NCI-H1436 treated with DMSO at 0.1 percent for 48 hours (cell line): ENCODE measurements around the gene C22orf39.
A peak's percentile ranks its signal among the peaks of the same experiment; 100 is the strongest.

Experiments
- DNase-seq: peaks from one replicate; lab custom pipeline; 2025; lab: John Stamatoyannopoulos, UW

The C22orf39 gene, protein sequence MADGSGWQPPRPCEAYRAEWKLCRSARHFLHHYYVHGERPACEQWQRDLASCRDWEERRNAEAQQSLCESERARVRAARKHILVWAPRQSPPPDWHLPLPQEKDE

DNA sequence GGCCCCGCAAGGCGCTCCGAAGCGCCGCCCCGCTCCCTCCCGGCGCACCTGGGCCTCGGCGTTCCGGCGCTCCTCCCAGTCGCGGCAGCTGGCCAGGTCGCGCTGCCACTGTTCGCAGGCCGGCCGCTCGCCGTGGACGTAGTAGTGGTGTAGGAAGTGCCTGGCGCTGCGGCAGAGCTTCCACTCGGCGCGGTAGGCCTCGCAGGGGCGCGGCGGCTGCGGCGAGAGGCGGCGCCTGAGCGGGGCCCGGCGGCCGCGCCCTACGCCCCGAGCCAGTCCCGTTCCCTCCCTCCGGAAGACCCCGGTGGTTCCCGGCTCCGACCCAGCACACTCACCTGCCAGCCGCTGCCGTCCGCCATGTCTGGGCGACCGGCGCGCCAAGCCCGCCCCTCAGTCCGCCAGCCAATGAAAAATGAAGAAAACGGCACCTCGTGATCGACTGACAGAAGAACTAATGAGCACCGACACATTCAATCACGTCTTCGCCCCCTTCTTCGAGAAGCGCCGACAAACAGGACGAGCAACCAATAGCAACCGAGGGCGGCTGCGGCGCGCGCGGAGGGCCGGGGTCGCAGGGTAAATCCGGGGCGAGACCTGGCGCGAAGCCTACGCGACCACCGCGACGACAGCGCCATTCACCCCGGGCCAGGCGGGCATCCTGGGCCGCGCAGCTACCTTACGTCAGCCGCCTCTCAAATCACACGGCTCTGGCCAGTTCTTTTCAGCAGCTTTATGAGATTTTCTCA, at the start of gene C22orf39:
TSS of gene C22orf39 (minus strand) at position 382 of the 746 bp plus-strand sequence. CDS start at position 359, 23 bp downstream.
- peak; percentile 85 for DNase-seq

DNA sequence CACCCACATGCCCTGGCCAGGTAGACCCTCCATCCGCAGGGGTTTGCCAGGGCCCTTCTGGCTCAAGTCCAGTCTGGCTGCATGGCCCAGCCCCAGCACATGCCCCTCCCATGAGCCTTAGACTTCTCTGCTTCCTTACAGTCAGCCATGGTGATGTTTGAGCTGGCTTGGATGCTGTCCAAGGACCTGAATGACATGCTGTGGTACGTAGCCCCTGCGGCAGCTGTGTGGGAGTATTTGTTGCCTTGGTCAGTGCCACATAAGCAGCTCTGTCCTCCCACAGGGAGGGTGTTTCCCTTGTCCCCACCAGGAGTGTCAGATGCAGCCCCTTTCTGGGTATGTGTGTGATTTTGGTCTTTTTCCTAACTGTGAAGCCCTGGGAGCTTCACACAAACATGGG, 49.7 kb upstream of the C22orf39 start:
- DNase-seq = no peak

DNA sequence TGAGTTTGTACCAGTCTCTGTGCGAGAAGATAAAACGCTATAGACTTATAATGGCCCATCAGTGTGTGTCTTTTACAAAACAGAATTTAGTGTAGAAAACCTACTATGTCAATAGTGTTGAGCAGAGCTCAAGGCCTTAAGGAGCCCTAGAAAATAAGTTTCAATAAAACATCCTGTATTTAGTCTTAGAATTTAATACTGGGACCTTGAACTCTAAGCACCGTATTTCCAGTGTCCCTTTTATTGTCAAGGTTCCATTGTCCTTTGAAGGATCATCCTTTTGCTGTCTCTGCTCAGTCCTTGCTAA, 48.8 kb upstream of the C22orf39 start:
- DNase-seq = no peak

DNA sequence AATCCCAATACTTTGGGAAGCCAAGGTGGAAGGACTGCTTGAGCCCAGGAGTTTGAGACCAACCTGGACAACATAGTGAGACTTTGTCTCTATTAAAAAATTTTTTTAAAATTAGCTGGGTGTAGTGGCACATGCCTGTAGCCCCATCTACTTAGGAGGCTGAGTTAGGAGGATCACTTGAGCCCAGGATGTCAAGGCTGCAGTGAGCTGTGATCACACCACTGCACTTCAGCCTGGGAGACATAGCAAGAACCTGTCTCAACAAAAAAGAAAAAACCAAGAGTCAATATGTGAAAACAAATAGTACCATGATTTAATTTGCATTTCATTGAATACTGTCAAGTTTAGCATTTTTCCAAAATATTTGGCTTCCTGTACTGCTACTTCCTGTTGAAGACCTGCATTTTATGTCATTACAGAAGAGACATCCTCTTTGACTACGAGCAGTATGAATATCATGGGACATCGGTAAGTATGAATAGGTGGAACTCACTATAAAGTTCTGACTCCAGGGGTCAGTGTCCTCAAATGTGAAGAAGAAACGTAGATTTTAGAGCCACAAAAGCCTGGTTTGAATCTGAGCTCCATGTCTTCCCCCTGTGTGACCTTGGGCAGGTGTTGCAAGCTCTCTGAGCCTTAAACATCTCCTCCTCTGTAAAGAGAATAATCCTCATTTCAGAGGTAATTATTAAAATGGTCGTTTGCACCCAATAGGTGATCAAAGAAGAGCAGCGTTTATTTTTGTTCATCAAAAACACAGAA, 48.2 kb upstream of the C22orf39 start:
- DNase-seq = no peak

DNA sequence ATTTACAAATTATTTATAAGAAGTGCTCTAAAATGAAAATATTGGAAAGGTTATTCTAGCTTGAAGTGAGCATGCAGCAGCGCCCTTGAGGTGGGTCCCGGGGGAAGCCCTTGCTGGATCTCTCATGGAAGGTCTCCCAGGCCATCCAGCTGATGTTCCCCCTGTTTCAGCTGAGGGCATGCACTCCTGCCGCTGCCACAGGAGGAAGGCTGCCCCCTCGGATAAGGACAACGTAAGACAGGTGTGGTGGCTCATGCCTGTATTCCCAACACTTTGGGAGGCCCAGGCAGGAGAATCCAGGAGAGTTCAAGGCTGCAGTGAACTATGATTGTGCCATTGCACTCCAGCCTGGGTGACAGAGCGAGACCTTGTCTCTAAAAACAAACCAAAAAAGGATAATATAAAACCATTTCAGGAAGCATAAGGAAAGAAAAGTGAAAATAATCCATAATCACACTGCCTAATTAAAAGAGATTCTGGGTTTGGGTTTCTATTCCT, 47.2 kb upstream of the C22orf39 start:
- no peak for DNase-seq

DNA sequence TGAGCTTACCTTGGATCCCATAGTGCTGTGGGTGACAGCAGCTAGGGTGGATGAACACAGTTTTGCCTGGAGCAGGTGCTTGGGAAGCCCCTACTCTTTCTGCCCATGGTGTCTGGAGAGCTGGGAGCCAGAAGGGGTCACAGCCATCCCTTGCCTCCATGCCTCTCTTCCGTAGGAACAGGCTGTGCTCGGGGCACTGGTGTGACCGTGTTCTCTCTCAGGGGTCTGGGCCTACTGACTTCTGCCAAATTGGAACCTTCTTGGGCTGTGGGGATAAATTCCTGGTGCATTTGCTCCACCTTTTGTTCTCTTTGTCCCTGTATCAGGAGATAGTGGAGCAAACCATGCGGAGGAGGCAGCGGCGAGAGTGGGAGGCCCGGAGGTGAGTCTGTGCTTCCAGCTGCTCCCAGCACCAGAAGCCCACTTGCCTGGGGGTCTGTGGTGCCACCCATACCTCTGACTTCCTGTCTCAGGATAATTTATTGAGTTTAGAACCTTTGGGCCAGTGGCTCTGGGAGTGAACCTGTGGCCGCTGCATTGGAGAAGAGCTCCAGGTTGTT, 46.6 kb upstream of the C22orf39 start:
- no peak for DNase-seq

DNA sequence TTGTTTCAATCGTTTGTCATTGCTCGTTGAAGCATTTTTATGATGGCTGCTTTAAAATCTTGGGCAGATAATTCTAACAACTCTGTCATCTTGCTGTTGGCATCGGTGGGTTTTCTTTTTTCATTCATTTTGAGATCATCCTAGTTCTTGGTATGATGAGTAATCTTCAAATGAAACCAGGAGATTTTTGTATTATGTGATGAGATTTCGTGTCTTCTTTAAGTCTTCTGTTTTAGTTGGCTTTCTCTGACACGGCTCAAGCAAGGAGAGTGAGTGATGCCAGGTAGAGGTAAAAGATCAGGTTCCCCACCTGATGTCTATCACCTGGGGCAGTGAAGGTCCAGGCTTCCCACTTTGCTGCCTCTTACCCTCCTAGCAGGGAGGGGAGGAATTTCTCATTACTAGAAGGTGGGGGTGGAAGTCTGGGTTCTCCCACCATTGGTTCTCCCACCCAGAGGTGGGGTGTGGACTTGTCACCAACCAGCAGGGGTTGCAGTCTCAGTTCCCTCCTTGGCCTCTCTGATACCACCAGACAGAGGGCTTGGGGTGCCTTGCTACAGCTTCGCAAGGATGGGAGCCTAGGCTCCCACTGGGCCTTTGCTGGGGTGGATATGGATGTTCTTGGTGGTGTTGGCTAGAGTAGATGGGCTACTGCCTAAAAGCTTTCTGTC, 45.1 kb upstream of the C22orf39 start:
- no peak for DNase-seq

DNA sequence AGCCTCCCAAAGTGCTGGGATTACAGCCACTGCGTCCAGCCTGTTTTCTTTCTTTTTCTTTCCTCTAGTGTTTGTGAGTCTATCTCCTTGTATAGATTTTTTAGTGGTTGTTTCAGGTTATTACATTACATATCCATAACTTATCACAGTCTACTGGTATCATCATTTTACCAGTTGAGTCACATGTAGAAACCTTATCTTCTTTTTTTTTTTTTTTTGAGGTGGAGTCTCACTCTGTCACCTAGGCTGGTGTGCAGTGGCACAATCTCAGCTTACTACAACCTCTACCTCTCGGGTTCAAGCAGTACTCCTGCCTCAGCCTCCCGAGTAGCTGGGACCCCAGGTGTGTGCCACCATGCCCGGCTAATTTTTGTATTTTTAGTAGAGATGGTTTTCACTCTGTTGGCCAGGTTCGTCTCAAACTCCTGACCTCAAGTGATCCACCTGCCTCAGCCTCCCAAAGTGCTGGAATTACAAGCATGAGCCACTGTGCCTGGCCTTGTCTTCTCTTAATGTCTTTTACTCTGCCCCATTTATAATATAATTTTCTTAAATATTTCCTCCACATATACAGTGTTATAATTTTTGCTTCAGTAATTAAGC, 43.2 kb upstream of the C22orf39 start:
- DNase-seq = no peak

DNA sequence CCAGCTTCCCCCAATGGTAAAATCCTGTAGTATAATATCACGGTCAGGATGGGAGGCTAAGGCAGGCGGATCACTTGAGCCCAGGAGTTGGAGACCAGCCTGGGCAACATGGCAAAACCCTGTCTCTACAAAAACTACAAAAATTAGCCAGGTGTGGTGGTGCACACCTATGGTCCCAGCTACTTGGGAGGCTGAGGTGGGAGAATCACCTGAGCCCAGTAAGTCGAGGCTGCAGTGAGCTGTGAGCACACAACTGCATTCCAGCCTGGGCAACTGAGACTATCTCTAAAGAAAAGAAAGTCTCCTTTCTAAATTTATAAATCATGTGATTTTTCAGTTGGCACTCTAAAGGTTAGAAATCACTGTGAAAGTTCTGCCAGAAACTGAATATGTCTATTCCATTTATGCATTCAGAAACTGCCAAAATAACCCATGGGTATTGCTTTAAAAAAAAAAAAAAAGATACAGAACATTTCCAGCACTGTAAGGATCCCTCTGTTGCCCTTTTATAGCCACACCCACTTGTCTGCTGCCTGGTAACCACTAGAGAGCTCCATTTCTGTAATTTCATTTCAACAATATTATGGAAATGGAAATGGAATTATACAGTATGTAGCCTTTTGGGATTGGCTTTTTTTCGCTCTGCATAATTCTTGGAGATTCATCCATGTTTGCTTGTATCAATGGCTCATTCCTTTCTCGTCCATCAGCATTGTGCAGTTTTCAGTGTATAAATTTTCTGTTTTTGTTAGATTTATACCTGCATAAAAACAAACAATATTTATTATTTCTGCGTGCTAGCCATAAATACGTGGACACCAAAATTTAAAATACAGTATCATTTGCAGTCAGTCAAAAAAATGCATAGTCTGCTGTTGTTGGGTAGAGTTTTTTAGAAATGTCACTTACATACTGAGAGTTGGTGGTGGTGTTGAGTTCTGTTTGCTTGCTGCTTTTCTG, 41.7 kb upstream of the C22orf39 start:
- no peak for DNase-seq

DNA sequence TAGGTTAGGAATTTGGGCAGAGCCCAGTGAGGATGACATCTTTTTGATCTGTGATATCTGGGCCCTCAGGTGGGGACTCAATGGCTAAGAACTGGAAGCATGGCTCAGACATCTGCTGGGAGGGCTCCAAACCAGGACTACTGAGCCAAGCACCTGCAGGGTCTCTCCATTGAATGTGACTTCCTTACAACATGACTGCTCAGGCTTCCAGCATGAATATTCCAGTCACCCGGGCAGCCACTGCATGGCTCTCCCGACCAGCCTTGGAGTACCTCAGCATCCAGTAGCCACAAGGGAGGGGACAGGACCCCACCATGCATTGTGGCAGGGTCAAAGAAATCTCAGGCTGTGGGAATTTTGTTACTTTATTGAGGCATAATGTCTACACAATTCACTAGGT, 40.8 kb upstream of the C22orf39 start:
- DNase-seq = no peak

DNA sequence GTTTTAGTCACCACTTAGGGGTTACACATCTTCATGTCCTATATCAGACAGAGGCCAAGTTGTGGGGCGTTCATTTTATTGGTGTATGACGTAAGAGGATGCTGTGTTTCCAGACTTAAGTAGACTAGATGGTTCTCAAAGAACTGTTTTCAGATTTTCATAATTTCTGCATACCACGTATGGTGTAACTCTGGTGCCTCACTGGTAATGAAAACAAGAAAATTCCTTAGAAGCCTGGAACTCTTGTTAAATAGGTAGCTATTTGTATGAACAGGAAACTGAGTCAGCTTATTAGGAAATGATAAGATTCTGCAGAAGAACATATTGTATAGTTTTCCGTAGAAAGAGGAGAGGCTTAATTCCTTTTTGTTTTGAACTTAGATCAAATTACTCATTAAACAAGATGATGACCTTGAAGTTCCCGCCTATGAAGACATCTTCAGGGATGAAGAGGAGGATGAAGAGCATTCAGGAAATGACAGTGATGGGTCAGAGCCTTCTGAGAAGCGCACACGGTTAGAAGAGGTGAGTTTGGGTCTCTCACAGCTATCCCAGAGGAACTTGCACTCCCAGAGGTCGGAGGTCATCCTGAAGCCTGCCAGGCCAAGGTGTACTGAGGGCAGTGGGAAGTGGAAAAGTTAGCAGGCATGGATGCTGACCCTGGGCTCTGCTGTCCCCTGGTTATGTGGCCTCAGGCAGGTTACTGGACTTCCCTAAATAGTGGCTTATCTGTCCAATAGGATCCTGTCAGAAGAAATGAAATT, 36.2 kb upstream of the C22orf39 start:
- DNase-seq = no peak

DNA sequence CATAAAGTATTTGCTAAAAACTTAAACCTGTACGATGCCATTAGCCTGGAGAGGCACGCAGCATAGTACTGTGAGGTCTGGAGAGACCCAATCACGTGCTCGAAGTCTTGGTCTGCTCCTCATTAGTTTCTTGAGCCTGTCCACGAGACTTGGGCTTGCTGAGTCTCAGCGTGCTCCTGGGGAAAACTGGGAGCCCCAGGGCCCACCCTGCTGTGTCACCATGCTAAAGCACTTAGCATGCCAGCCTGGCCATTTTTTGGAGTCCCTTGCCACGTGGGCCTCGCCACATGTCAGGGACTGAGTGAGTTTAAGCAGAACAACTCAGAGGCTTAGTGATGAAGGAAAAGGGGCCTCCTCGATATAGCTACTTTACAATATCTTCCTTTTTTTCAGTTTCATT, 34.8 kb upstream of the C22orf39 start:
- DNase-seq = no peak

DNA sequence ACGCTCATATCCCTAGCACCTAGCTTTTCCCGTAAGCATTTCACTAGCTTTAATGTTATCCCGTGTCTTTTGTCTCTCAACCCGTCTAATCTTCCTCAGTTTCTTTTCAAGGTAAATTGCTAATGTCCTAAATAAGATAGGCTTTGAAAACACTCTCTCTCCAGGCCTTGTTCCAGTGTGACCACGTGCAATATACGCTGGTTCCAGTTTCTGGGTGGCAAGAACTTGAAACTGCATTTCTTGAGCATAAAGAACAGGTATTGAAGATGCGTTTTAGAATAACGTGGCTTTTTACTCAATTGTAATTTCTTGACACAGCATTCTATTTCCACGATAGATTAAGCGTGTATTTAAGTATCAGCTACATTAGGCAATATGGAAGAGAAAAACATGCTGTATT, 33.3 kb upstream of the C22orf39 start:
- DNase-seq = no peak

DNA sequence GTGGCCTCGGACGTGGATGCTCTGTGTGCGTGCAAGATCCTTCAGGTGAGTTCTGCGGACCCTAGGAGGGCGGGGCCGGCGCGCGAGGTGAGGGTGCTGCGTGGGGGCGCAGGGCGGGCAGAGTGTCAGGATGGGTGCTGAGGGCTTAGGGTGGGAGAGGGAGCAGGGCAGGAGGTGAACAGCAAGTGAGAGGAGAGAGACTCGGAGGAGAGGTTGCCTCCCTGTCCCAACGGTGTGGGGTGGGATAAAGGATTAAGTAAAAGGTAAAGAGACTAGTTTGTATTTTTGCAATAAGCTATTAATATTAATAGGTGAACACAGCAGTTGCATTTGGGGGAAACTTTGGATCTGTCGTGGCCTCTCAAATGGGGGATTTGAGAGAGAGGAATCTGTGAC, 32.7 kb upstream of the C22orf39 start:
- no peak for DNase-seq

DNA sequence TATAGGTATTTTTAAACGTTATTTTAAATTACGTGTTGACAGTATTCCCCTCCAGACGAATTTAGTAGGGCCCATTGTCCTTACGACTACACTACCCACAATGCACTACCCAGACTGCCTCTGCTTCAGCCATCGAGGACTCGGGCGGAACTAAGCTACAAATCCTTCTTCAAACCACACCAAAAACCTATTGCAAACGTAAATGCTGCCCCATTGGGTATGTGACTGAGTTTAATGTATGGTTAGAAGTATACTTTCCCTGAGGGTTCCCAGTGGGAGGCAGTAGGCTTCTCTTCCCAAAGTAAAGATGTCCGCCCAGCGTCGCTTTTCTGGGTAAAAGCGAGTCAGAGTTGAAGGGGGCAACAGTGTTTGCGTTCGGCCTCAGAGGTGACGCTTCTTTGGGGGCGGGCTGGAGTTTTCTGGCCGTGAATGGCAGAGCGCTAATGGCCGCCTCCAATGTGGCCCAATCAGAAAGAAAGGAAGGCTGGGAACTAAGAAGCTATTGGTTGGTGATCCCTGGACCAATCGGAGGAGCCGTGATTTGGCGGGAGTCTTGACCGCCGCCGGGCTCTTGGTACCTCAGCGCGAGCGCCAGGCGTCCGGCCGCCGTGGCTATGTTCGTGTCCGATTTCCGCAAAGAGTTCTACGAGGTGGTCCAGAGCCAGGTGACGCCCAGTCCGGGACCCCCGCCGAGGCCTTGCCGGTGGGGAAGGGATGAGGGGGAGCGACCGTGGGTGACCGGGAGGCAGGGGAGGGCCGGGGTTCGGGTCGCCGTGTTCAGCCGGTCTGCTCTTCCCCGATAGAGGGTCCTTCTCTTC, 32.1 kb upstream of the C22orf39 start, which contains the start of gene CDC45:
TSS of gene CDC45 (plus strand) at position 566 of the 818 bp plus-strand sequence. CDS start at position 615, 49 bp downstream.
- DNase-seq = peak; percentile 89

DNA sequence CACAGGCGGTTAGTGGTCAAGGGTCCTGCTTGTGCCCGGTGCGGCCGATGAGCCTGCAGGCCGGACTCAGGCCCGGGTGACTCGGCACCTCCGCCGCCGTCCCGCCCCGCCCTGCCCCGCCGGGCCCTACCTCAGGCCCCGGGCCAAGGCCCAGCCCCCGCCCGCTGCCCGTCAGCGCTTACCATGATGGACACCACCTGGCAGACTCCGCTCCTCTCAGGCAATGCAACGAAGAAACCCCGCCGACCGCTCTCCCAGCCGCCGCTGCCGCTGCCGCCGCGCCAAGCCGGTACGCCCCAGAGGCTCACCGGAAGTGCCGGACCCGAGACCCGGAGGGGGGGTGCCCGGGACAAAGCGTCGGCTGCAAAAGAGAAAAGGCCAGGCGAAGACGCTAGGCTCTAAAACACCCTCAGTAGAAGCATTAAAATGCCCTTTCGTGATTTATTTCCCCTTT, 31.4 kb upstream of the C22orf39 start, which contains the start of gene UFD1:
TSS of gene UFD1 (minus strand) at position 293 of the 454 bp plus-strand sequence. CDS start at position 185, 108 bp downstream.
- DNase-seq = no peak

DNA sequence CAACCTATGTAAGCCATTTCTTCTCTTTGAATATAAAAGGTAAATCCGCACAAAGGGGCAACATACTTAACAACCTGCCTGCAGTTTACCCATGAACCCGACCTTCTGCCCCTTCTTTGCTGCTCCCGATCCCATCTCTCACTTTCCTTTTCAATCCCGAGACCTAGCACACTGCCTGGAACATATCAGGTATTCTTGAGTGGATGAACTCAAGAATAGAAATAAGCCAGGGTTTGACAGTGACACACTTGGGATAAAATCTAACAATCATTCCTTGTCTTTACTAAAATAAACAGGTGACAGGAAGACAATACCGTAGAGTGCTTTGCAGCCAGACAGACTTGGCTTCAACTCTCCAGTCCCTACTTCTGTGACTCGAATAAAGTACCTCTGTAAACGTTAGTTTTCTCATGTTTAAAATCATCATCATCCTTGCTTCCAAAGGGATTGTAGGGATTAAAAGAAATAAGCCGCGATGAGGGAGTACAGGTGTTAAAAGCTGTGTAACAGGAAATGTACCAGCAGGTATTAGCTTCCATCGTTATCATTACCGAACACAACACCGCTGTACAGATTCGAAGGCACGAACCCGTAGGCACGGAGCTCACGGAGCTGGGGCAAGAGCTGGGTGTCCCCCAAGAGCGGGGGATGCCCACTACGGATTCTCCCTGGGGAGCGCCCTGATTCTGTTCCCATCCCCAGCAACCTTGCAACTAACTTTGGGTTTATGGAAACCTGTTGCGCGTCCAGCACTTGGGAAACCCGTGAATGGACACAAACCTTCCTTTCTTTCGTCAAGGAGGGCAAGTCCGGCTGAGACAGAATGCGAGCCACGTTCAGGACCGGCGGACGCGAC, 30.8 kb upstream of the C22orf39 start:
- DNase-seq = no peak
